D721Med (cell line): ENCODE measurements around the gene GPR137B.

Experiments used
- DNase-seq: peaks from one replicate; pipeline ENCODE4 v3.0.0; 2011; ENCODE audit warnings: low spot score; ENCODE audit not compliant: insufficient read length
- FAIRE-seq: peaks from 2 replicates; lab custom pipeline; 2011; peaks lifted over from hg19 to GRCh38; lab: Jason Lieb, UNC
- TF ChIP-seq, protein P1 (sequence below): IDR thresholded peaks from 2 replicates; pipeline ENCODE4 v1.5.1; 2012; ENCODE audit warnings: mild to moderate bottlenecking, control low read depth; ENCODE audit not compliant: insufficient read depth; ENCODE audit errors: missing control alignments

Gene GPR137B

DNA sequence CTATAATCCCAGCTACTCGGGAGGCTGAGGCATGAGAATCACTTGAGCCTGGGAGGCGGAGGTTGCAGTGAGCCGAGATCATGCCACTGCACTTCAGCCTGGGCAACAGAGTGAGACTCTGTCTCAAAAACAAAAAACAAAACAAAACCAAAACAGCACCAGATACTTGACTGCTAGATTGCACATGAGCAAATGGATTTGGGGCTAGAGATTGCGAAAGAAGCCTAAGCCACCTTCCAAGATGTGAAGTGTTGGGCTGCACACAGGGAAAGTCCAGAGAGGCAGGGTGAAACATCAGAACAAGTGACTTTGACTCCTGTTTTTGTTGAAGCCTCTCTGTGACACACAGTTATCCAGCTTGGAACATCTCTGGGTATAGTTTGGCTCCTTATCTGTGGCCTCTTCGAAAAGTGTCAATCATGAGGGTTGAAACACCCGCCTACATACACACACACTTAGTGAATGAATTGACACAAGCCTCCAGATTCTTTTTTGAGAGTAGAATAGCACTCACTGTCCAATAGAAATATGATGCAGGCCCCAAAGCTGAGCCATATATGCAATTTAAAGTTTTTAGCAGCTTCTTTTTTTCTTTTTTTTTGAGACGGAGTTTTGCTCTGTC is 34.2 kb upstream of the GPR137B start:
- TF ChIP-seq, protein P1, sequence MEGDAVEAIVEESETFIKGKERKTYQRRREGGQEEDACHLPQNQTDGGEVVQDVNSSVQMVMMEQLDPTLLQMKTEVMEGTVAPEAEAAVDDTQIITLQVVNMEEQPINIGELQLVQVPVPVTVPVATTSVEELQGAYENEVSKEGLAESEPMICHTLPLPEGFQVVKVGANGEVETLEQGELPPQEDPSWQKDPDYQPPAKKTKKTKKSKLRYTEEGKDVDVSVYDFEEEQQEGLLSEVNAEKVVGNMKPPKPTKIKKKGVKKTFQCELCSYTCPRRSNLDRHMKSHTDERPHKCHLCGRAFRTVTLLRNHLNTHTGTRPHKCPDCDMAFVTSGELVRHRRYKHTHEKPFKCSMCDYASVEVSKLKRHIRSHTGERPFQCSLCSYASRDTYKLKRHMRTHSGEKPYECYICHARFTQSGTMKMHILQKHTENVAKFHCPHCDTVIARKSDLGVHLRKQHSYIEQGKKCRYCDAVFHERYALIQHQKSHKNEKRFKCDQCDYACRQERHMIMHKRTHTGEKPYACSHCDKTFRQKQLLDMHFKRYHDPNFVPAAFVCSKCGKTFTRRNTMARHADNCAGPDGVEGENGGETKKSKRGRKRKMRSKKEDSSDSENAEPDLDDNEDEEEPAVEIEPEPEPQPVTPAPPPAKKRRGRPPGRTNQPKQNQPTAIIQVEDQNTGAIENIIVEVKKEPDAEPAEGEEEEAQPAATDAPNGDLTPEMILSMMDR: no peak
- FAIRE-seq (no peak), DNase-seq (no peak)

GRCh38 chr1:236110137-236110536 is 32.2 kb upstream of the GPR137B start:
- no peak for DNase-seq
- TF ChIP-seq, protein P1: no peak
- FAIRE-seq: no peak

DNA sequence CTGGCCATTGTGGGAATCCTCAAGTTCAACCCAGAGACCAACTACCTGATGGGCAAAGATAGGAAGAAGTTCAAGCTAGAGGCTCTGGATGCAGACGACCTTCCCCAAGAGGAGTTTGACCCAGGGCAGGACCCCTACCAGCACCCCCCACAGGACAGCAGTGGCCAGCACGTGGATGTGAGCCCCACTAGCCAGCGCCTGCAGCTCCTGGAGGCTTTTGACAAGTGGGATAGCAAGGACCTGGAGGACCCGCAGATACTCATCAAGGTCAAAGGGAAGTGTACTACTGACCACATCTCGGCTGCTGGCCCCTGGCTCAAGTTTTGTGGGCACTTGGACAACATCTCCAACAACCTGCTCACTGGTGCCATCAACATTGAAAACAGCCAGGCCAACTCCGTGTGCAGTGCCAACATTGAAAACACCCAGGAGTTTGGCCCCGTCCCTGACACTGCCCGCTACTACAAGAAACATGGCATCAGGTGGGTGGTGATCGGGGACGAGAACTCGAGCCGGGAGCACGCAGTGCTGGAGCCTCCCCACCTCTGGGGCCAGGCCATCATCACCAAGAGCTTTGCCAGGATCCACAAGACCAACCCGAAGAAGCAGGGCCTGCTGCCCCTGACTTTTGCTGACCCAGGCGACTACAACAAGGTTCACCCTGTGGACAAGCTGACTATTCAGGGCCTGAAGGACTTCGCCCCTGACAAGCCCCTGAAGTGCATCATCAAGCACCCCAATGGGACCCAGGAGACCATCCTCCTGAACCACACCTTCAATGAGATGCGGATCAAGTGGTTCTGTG is 30.6 kb upstream of the GPR137B start:
- FAIRE-seq (no peak), DNase-seq (no peak)
- TF ChIP-seq, protein P1: no peak

GRCh38 chr1:236112332-236112627 is 30.1 kb upstream of the GPR137B start:
- DNase-seq (no peak), FAIRE-seq (no peak)
- TF ChIP-seq, protein P1: no peak

GRCh38 chr1:236113324-236114032 is 28.9 kb upstream of the GPR137B start:
- FAIRE-seq (no peak), DNase-seq (no peak)
- TF ChIP-seq, protein P1: no peak

DNA sequence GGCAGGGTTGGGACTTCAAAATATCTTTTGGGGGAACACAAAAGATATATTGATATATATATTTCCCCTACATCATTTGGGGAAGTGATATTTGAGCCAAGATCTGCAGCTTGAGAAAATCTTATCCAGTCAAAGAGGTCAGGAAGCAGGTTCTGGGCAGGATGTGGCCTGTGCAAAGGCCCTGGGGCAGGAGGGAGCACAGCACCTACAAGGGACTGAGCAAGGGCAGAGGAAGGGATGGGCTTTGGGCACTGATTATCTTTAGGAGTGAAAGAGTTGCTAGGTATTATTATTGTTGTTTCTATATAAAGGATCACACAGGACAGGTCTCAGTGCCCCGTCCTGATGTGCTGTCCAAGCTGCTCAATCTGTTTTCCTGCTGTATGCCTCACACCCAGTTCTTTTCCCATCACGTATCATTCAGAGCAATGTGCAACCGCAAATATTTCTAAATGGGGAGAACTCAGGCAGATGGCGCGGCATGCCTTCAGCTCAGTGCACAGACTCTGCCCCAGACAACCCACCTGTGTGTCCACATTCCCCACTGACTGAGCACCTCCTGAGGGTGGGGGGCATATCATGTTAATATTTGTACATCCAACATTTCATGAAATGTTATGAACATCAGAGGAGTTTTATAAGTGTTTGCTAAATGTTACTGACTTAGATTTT is 28.1 kb upstream of the GPR137B start:
- DNase-seq (no peak), FAIRE-seq (no peak)
- TF ChIP-seq, protein P1: no peak
